DOHH2 (cell line): Measurements from ENCODE around the gene SLC9A9.

Experiments used
- H3F3A ChIP-seq: fragments of 200-600 bp; sonication (generic), shearing (Covaris generic); 2 replicates; pipeline ENCODE4 v1.6.0; 2016; ENCODE audit warnings: antibody characterized with exemption, mild to moderate bottlenecking; ENCODE audit not compliant: control insufficient read depth, insufficient read depth
- H3K27ac ChIP-seq: fragments of 200-600 bp; sonication (generic); 2 replicates; pipeline ENCODE4 v1.5.1; 2014; ENCODE audit warnings: low read depth, mild to moderate bottlenecking, low read length, moderate library complexity
- H3K27me3 ChIP-seq: fragments of 200-600 bp; sonication (generic); 2 replicates; pipeline ENCODE4 v1.6.1; 2014; ENCODE audit warnings: mild to moderate bottlenecking, low read length, mixed read lengths; ENCODE audit not compliant: control insufficient read depth
- H3K36me3 ChIP-seq: fragments of 200-600 bp; sonication (generic); 2 replicates; pipeline ENCODE4 v1.6.1; 2014; ENCODE audit warnings: mild to moderate bottlenecking, low read length, moderate library complexity, mixed read lengths; ENCODE audit not compliant: control insufficient read depth
- H3K4me1 ChIP-seq: fragments of 200-600 bp; sonication (generic); 2 replicates; pipeline ENCODE4 v1.6.1; 2014; ENCODE audit warnings: mild to moderate bottlenecking, low read length, mixed read lengths; ENCODE audit not compliant: control insufficient read depth
- H3K4me2 ChIP-seq: fragments of 200-600 bp; sonication (generic); 2 replicates; pipeline ENCODE4 v1.6.0; 2014; ENCODE audit warnings: mild to moderate bottlenecking, low read length, moderate library complexity
- H3K4me3 ChIP-seq: fragments of 200-600 bp; sonication (generic); 2 replicates; pipeline ENCODE4 v1.5.1; 2014; ENCODE audit warnings: mild to moderate bottlenecking, low read length, mixed read lengths
- H3K79me2 ChIP-seq: fragments of 200-600 bp; sonication (generic); 2 replicates; pipeline ENCODE4 v1.6.1; 2014; ENCODE audit warnings: mild to moderate bottlenecking, low read length, mixed read lengths; ENCODE audit not compliant: control insufficient read depth
- H3K9me2 ChIP-seq: fragments of 200-600 bp; sonication (generic); replicated peaks from 2 replicates; pipeline ENCODE4 v1.6.1; 2014; ENCODE audit warnings: mild to moderate bottlenecking, low read length, mixed read lengths; ENCODE audit not compliant: control insufficient read depth
- H3K9me3 ChIP-seq: fragments of 200-600 bp; sonication (generic); 2 replicates; pipeline ENCODE4 v1.6.1; 2014; ENCODE audit warnings: antibody characterized with exemption, low read length, mixed read lengths; ENCODE audit not compliant: control insufficient read depth, insufficient read depth
- H4K20me1 ChIP-seq: fragments of 200-600 bp; sonication (generic); 2 replicates; pipeline ENCODE4 v1.6.0; 2014; ENCODE audit warnings: low read depth, mild to moderate bottlenecking, antibody characterized with exemption, low read length, moderate library complexity; ENCODE audit not compliant: control insufficient read depth, insufficient read depth
- CTCF ChIP-seq: fragments of 200-600 bp; sonication (generic); IDR thresholded peaks from one replicate; pipeline ENCODE4 v1.5.1; 2014; ENCODE audit warnings: antibody characterized with exemption, mild to moderate bottlenecking, low read depth, low read length; ENCODE audit not compliant: poor library complexity, severe bottlenecking
- EZH2phosphoT487 ChIP-seq: fragments of 200-600 bp; sonication (generic); IDR thresholded peaks from 2 replicates; pipeline ENCODE4 v1.6.1; 2017; ENCODE audit warnings: borderline replicate concordance, mild to moderate bottlenecking, antibody characterized with exemption, low read length, moderate library complexity, mixed read lengths

The SLC9A9 gene

GRCh38 chr3:143644370-143645089, 203.7 kb downstream of the SLC9A9 start:
- no peaks in the 10 kb centered on the region for H3F3A ChIP-seq
- H3K79me2 ChIP-seq, result no peaks in the 10 kb centered on the region
- TF ChIP-seq EZH2phosphoT487, result no peak
- peak; percentile 41 for TF ChIP-seq CTCF

GRCh38 chr3:143643905-143644304, 204.4 kb downstream of the SLC9A9 start:
- Histone ChIP-seq H3K27me3 (no peaks in the 10 kb centered on the region), H3K36me3 (no peaks in the 10 kb centered on the region), H3F3A (no peaks in the 10 kb centered on the region), H3K79me2 (no peaks in the 10 kb centered on the region), H4K20me1 (no peaks in the 10 kb centered on the region), H3K4me3 (no peak overlapping the region), H3K27ac (no peak overlapping the region), H3K4me1 (no peaks in the 10 kb centered on the region), H3K9me2 (no peaks in the 10 kb centered on the region), H3K4me2 (no peak overlapping the region), H3K9me3 (no peaks in the 10 kb centered on the region)
- no peak for TF ChIP-seq EZH2phosphoT487
- no peak for TF ChIP-seq CTCF

More at GRCh38 chr3:143644370-143645089, 203.7 kb downstream of the SLC9A9 start:
- no peaks in the 10 kb centered on the region for H3K36me3 ChIP-seq
- H3K27me3 ChIP-seq, result no peaks in the 10 kb centered on the region
- H3K9me2 ChIP-seq, result no peaks in the 10 kb centered on the region
- H3K4me2 ChIP-seq, result no peak overlapping the region
- no peaks in the 10 kb centered on the region for H3K9me3 ChIP-seq
- H3K4me3 ChIP-seq, result no peak overlapping the region
- H3K27ac ChIP-seq, result no peak overlapping the region
- no peaks in the 10 kb centered on the region for H3K4me1 ChIP-seq
- H4K20me1 ChIP-seq, result no peaks in the 10 kb centered on the region

DNA sequence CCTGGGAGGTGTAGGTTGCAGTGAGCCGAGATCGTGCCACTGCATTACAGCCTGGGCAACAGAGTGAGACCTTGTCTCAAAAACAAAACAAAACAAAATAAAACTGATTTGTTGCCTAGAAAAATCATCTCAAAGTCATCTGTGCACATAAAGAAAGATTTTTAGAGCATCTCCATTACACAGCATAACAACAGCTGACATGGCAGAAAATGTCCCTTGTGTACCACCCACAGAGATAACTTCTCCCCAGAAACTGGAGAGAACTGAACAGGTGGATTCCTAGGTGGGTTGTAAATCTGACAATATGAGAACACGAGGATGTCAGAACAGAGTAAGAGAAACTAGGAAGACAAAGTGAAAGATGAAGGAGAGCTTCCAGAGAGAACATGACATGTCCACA, 207.5 kb downstream of the SLC9A9 start:
- H3K36me3 ChIP-seq, result no peaks in the 10 kb centered on the region
- H3K4me1 ChIP-seq, result no peaks in the 10 kb centered on the region
- H3K4me3 ChIP-seq, result no peak overlapping the region
- no peak overlapping the region for H3K27ac ChIP-seq
- no peak for TF ChIP-seq EZH2phosphoT487
- TF ChIP-seq CTCF, result no peak
- 0 out of 2 replicates have a peak, but pooled peaks cover 6% of the 10 kb centered on the region for H3K9me3 ChIP-seq
- H3F3A ChIP-seq, result no peaks in the 10 kb centered on the region
- no peak overlapping the region for H3K4me2 ChIP-seq
- no peaks in the 10 kb centered on the region for H3K27me3 ChIP-seq
- no peaks in the 10 kb centered on the region for H3K9me2 ChIP-seq
- no peaks in the 10 kb centered on the region for H4K20me1 ChIP-seq
- H3K79me2 ChIP-seq, result no peaks in the 10 kb centered on the region
